CD14-positive monocyte (primary cell): ENCODE results near the gene SLC35F3. TPM values are rescaled to one million over a fixed set of nuclear protein-coding genes. Genes with fewer than 3 reads are reported as not detected.

Source experiments
- DNase-seq, 3 donors: peaks; one replicate each; pipeline ENCODE4 v3.0.0-alpha.2; 2011 to 2022
- H2AFZ ChIP-seq: 2 replicates; pipeline ENCODE4 v1.6.0; 2012; ENCODE audit warnings: mild to moderate bottlenecking, low read depth, low read length, inconsistent platforms; ENCODE audit not compliant: insufficient read depth, poor library complexity, severe bottlenecking
- H3K27ac ChIP-seq, 2 donors: 1 replicate in 1 of 2; 2 replicates in 1 of 2; pipeline ENCODE4 v1.5.1; 2012 to 2013; ENCODE audit warnings: low read length in 2 of 2, control low read depth in 1 of 2, inconsistent platforms in 1 of 2, low read depth in 1 of 2, mild to moderate bottlenecking in 1 of 2
- H3K27me3 ChIP-seq, 2 donors: one replicate each; pipeline versions ENCODE4 v1.6.0 to v1.6.1; 2011 to 2013; ENCODE audit warnings: low read length in 2 of 2; ENCODE audit not compliant: control insufficient read depth in 2 of 2, insufficient read depth in 2 of 2
- H3K36me3 ChIP-seq, 2 donors: replicated peaks in 1 of 2; 1 replicate in 1 of 2; 2 replicates in 1 of 2; pipeline versions ENCODE4 v1.5.1 to v1.6.1; 2012 to 2013; ENCODE audit warnings: low read length in 2 of 2, control low read depth in 1 of 2, inconsistent platforms in 1 of 2, mild to moderate bottlenecking in 1 of 2; ENCODE audit not compliant: insufficient read depth in 2 of 2, control insufficient read depth in 1 of 2
- H3K4me1 ChIP-seq, 2 donors: 1 replicate in 1 of 2; 2 replicates in 1 of 2; pipeline versions ENCODE4 v1.5.1 to v1.6.1; 2012 to 2013; ENCODE audit warnings: low read length in 2 of 2, control low read depth in 1 of 2, inconsistent platforms in 1 of 2, mild to moderate bottlenecking in 1 of 2, moderate library complexity in 1 of 2; ENCODE audit not compliant: insufficient read depth in 2 of 2, control insufficient read depth in 1 of 2
- H3K4me2 ChIP-seq: replicated peaks from 2 replicates; pipeline ENCODE3; 2012; ENCODE audit warnings: low read length, moderate library complexity, mild to moderate bottlenecking; ENCODE audit not compliant: poor library complexity, severe bottlenecking; ENCODE audit errors: extremely low read depth
- H3K4me3 ChIP-seq, 3 experiments: fragments of 200-600 bp in 1 of 3; sonication (generic) in 1 of 3; replicated peaks in 1 of 3; 1 replicate in 2 of 3; 2 replicates in 1 of 3; pipeline ENCODE4 v1.5.1; 2011 to 2013; ENCODE audit warnings: low read length in 3 of 3, mild to moderate bottlenecking in 3 of 3, control low read depth in 2 of 3, low read depth in 2 of 3, inconsistent platforms in 1 of 3, moderate library complexity in 1 of 3
- H3K79me2 ChIP-seq: 2 replicates; pipeline ENCODE4 v1.6.0; 2012; ENCODE audit warnings: mild to moderate bottlenecking, control low read depth, inconsistent platforms, low read length, moderate library complexity; ENCODE audit not compliant: insufficient read depth
- H3K9ac ChIP-seq: 2 replicates; pipeline ENCODE4 v1.6.0; 2017; ENCODE audit warnings: low read length, mild to moderate bottlenecking; ENCODE audit not compliant: insufficient read depth, poor library complexity, severe bottlenecking
- H3K9me3 ChIP-seq, 2 donors: replicated peaks in 1 of 2; 1 replicate in 1 of 2; 2 replicates in 1 of 2; pipeline versions ENCODE4 v1.5.1 to v1.6.1; 2012 to 2013; ENCODE audit warnings: low read length in 2 of 2, control low read depth in 1 of 2; ENCODE audit not compliant: control insufficient read depth in 1 of 2, insufficient read depth in 1 of 2
- H4K20me1 ChIP-seq: 2 replicates; pipeline ENCODE4 v1.6.0; 2012; ENCODE audit warnings: mild to moderate bottlenecking, low read length, control low read depth, moderate library complexity; ENCODE audit not compliant: insufficient read depth
- H3K27ac Mint-ChIP-seq, 7 donors: one replicate each; pipeline ENCODE4 v1.8.0; 2020; ENCODE audit warnings: mild to moderate bottlenecking in 7 of 7, mixed read lengths in 7 of 7, moderate library complexity in 6 of 7, inconsistent platforms in 2 of 7
- H3K27me3 Mint-ChIP-seq, 3 donors: one replicate each; pipeline ENCODE4 v1.8.0; 2021 to 2022; ENCODE audit warnings: low read depth in 3 of 3, mild to moderate bottlenecking in 3 of 3, mixed read lengths in 3 of 3, moderate library complexity in 3 of 3, inconsistent platforms in 1 of 3
- H3K36me3 Mint-ChIP-seq, 2 donors: one replicate each; pipeline ENCODE4 v1.8.0; 2020; ENCODE audit warnings: mixed read lengths in 2 of 2, inconsistent platforms in 1 of 2, mild to moderate bottlenecking in 1 of 2
- H3K4me1 Mint-ChIP-seq: one replicate; pipeline ENCODE4 v1.8.0; 2020; ENCODE audit warnings: mild to moderate bottlenecking, mixed read lengths
- H3K4me3 Mint-ChIP-seq, 2 donors: one replicate each; pipeline ENCODE4 v1.8.0; 2020; ENCODE audit warnings: mild to moderate bottlenecking in 2 of 2, mixed read lengths in 2 of 2, moderate library complexity in 1 of 2
- H3K9me3 Mint-ChIP-seq, 7 donors: one replicate each; pipeline ENCODE4 v1.8.0; 2020 to 2022; ENCODE audit warnings: mixed read lengths in 7 of 7, mild to moderate bottlenecking in 6 of 7, moderate library complexity in 6 of 7, inconsistent platforms in 2 of 7
- CTCF ChIP-seq: fragments of 200-600 bp; IDR thresholded peaks from one replicate; pipeline ENCODE4 v1.8.0; 2022; ENCODE audit warnings: antibody characterized with exemption, mild to moderate bottlenecking
- whole genome bisulfite sequencing: methylation state at CpG from one replicate; pipeline ENCODE4 v1.1.5; 2013; ENCODE audit warnings: missing lambda C conversion rate; ENCODE audit not compliant: insufficient coverage; 5-methylcytosine and 5-hydroxymethylcytosine counted together
- intact Hi-C, 2 donors: fragments of 100-400 bp; cut with micrococcal nuclease; formaldehyde crosslinking; loops; one replicate each; pipeline versions ENCODE4 v1.15.0 to v1.15.1; 2023
- polyA plus RNA-seq, 3 donors: library from polyadenylated mRNA; depleted of rRNA in 1 of 3; unstranded in 2 of 3; stranded (reverse) in 1 of 3; fragments of 300-500 nt in 2 of 3; fragments of >200 nt in 1 of 3; fragmentation: Illumina TruSeq in 2 of 3; gene quantifications; 1 replicate in 2 of 3; 2 replicates in 1 of 3; pipeline ENCODE4 v1.2.3, GENCODE V29; 2012 to 2021

Gene SLC35F3
- polyA plus RNA-seq, 3 donors: 0.17 to 0.78 TPM; not detected in 1

GRCh38 chr1:233965856-233966255 lies 61.4 kb downstream of the SLC35F3 start:
- Histone ChIP-seq H3K27ac (no peak overlapping the region), H3K4me2 (no peak overlapping the region), H3K4me1 (no peaks in the 10 kb centered on the region), H2AFZ (no peak overlapping the region), H3K9ac (no peak overlapping the region), H3K27me3 (no peaks in the 10 kb centered on the region), H3K79me2 (no peaks in the 10 kb centered on the region), H3K36me3 (no peaks in the 10 kb centered on the region), H3K9me3 (no peaks in the 10 kb centered on the region), H3K4me3 (no peak overlapping the region), H4K20me1 (no peaks in the 10 kb centered on the region)
- H3K9me3 Mint-ChIP-seq: peaks cover 0 to 14% (median 8%) of the 10 kb centered on the region in 7 donors
- DNase-seq: no peak
- H3K4me1 Mint-ChIP-seq: no peaks in the 10 kb centered on the region
- no peak overlapping the region for H3K4me3 Mint-ChIP-seq
- H3K36me3 Mint-ChIP-seq: no peaks in the 10 kb centered on the region
- H3K27ac Mint-ChIP-seq: no peak overlapping the region
- peaks cover 2 to 3% (median 2%) of the 10 kb centered on the region in 3 donors for H3K27me3 Mint-ChIP-seq
- intact Hi-C loops: no loop called here
- no peak for TF ChIP-seq CTCF

GRCh38 chr1:233971753-233972152 lies 67.3 kb downstream of the SLC35F3 start:
- Mint-ChIP-seq H3K27me3 (peaks cover 2% of the 10 kb centered on the region in 3 donors), H3K9me3 (peaks cover 0 to 2% (median 0%) of the 10 kb centered on the region in 7 donors), H3K27ac (no peak overlapping the region), H3K36me3 (no peaks in the 10 kb centered on the region), H3K4me1 (no peaks in the 10 kb centered on the region), H3K4me3 (no peak overlapping the region)
- no peak overlapping the region for H3K27ac ChIP-seq
- no peak overlapping the region for H3K9ac ChIP-seq
- H3K9me3 ChIP-seq: no peaks in the 10 kb centered on the region
- 92% methylated on average over 5 of the region's 7 CpGs for WGBS
- no peak for DNase-seq
- H3K79me2 ChIP-seq: no peaks in the 10 kb centered on the region
- intact Hi-C loops: no loop called here
- no peak overlapping the region for H3K4me2 ChIP-seq
- H3K27me3 ChIP-seq: no peaks in the 10 kb centered on the region
- no peaks in the 10 kb centered on the region for H3K36me3 ChIP-seq
- no peaks in the 10 kb centered on the region for H3K4me1 ChIP-seq
- no peaks in the 10 kb centered on the region for H4K20me1 ChIP-seq
- no peak overlapping the region for H3K4me3 ChIP-seq
- H2AFZ ChIP-seq: no peak overlapping the region
- TF ChIP-seq CTCF: no peak
